Measurements from ENCODE around the gene ROBO1.

ROBO1 gene

GRCh38 chr3:79367066-79367465 lies 400.7 kb downstream of the ROBO1 start:
- no peaks in the 10 kb centered on the region for H4K20me1 ChIP-seq (ENCODE audit: low read depth, low read length)
- H3K36me3 ChIP-seq (ENCODE audit: low read length): no peaks in the 10 kb centered on the region
- H3K4me3 ChIP-seq (ENCODE audit: insufficient read depth, low read length, poor library complexity, severe bottlenecking): no peak overlapping the region
- TF ChIP-seq CTCF (IDR thresholded peaks at IDR 0.05; ENCODE audit: insufficient read depth, low read length, poor library complexity, severe bottlenecking): no peak
- no peak for TF ChIP-seq EZH2phosphoT487 (conservative IDR thresholded peaks at IDR 0.05; ENCODE audit: low read length)
- no peaks in the 10 kb centered on the region for H3K27me3 ChIP-seq (ENCODE audit: low read length)
- no peak overlapping the region for H3K27ac ChIP-seq (ENCODE audit: low read depth, low read length)
- no peaks in the 10 kb centered on the region for H3K79me2 ChIP-seq (ENCODE audit: insufficient read depth, low read length)
- no peak overlapping the region for H2AFZ ChIP-seq (ENCODE audit: low read depth, low read length, severe bottlenecking)
- H3K9me2 ChIP-seq (replicated peaks; ENCODE audit: insufficient read depth, low read length): no peaks in the 10 kb centered on the region
- H3F3A ChIP-seq (ENCODE audit: insufficient read depth): no peaks in the 10 kb centered on the region
- H3K9me3 ChIP-seq (ENCODE audit: insufficient read depth, low read length): no peaks in the 10 kb centered on the region
- H3K4me2 ChIP-seq (ENCODE audit: low read depth, low read length, poor library complexity, severe bottlenecking): no peak overlapping the region
- H3K9ac ChIP-seq (ENCODE audit: low read length): no peak overlapping the region

GRCh38 chr3:79366414-79366813 lies 401.4 kb downstream of the ROBO1 start:
- no peaks in the 10 kb centered on the region for H3K27me3 ChIP-seq (ENCODE audit: low read length)
- TF ChIP-seq CTCF (IDR thresholded peaks at IDR 0.05; ENCODE audit: insufficient read depth, low read length, poor library complexity, severe bottlenecking) (no peak), EZH2phosphoT487 (conservative IDR thresholded peaks at IDR 0.05; ENCODE audit: low read length) (no peak)
- no peaks in the 10 kb centered on the region for H3K36me3 ChIP-seq (ENCODE audit: low read length)
- H3K79me2 ChIP-seq (ENCODE audit: insufficient read depth, low read length): no peaks in the 10 kb centered on the region
- H4K20me1 ChIP-seq (ENCODE audit: low read depth, low read length): no peaks in the 10 kb centered on the region
- H2AFZ ChIP-seq (ENCODE audit: low read depth, low read length, severe bottlenecking): no peak overlapping the region
- H3K27ac ChIP-seq (ENCODE audit: low read depth, low read length): no peak overlapping the region
- no peak overlapping the region for H3K4me2 ChIP-seq (ENCODE audit: low read depth, low read length, poor library complexity, severe bottlenecking)
- no peak overlapping the region for H3K4me3 ChIP-seq (ENCODE audit: insufficient read depth, low read length, poor library complexity, severe bottlenecking)
- no peaks in the 10 kb centered on the region for H3K9me3 ChIP-seq (ENCODE audit: insufficient read depth, low read length)
- no peaks in the 10 kb centered on the region for H3K9me2 ChIP-seq (replicated peaks; ENCODE audit: insufficient read depth, low read length)
- no peak overlapping the region for H3K9ac ChIP-seq (ENCODE audit: low read length)
- H3F3A ChIP-seq (ENCODE audit: insufficient read depth): no peaks in the 10 kb centered on the region

GRCh38 chr3:79364784-79365183 lies 403.0 kb downstream of the ROBO1 start:
- no peak overlapping the region for H3K9ac ChIP-seq (ENCODE audit: low read length)
- no peaks in the 10 kb centered on the region for H3K79me2 ChIP-seq (ENCODE audit: insufficient read depth, low read length)
- no peaks in the 10 kb centered on the region for H3K9me3 ChIP-seq (ENCODE audit: insufficient read depth, low read length)
- no peak overlapping the region for H3K4me2 ChIP-seq (ENCODE audit: low read depth, low read length, poor library complexity, severe bottlenecking)
- no peak overlapping the region for H2AFZ ChIP-seq (ENCODE audit: low read depth, low read length, severe bottlenecking)
- no peaks in the 10 kb centered on the region for H4K20me1 ChIP-seq (ENCODE audit: low read depth, low read length)
- H3K27ac ChIP-seq (ENCODE audit: low read depth, low read length): no peak overlapping the region
- TF ChIP-seq EZH2phosphoT487 (conservative IDR thresholded peaks at IDR 0.05; ENCODE audit: low read length): no peak
- no peak for TF ChIP-seq CTCF (IDR thresholded peaks at IDR 0.05; ENCODE audit: insufficient read depth, low read length, poor library complexity, severe bottlenecking)
- no peaks in the 10 kb centered on the region for H3K27me3 ChIP-seq (ENCODE audit: low read length)
- H3F3A ChIP-seq (ENCODE audit: insufficient read depth): no peaks in the 10 kb centered on the region
- no peaks in the 10 kb centered on the region for H3K9me2 ChIP-seq (replicated peaks; ENCODE audit: insufficient read depth, low read length)
- no peak overlapping the region for H3K4me3 ChIP-seq (ENCODE audit: insufficient read depth, low read length, poor library complexity, severe bottlenecking)
- no peaks in the 10 kb centered on the region for H3K36me3 ChIP-seq (ENCODE audit: low read length)
